ENCODE data around the gene EFNA2. TPM values are rescaled to one million over a fixed set of nuclear protein-coding genes. Genes with fewer than 3 reads are reported as not detected.
"Not testable (repeated sequence)": the region's sequence is repeated elsewhere in the genome, so short reads cannot be mapped to it uniquely, and the experiment has no call there.

EFNA2 gene
- total RNA-seq, 2 experiments from 2014 or later = not detected

GRCh38 chr19:1305354-1305753, 19.7 kb downstream of the EFNA2 start:
- CTCF ChIA-PET; H3K27me3 Mint-ChIP-seq; DNase-seq; intact Hi-C loops (cut with DNase I, micrococcal nuclease); H3K9me3 Mint-ChIP-seq (ENCODE audit: low read depth); H3K4me1 Mint-ChIP-seq; POLR2A ChIA-PET; H3K27ac Mint-ChIP-seq; H3K4me3 Mint-ChIP-seq; H3K36me3 Mint-ChIP-seq (ENCODE audit: low read depth); ATAC-seq: not testable (repeated sequence)

GRCh38 chr19:1307320-1307719, 21.6 kb downstream of the EFNA2 start:
- CTCF ChIA-PET = no interaction called here

GRCh38 chr19:1307755-1308303, 22.2 kb downstream of the EFNA2 start:
- CTCF ChIA-PET = interaction anchor here (0.6 kb wide), 1 partner anchor 310 kb away, joined by 3 read pairs; no protein-coding TSS in a partner anchor

More at GRCh38 chr19:1307320-1307719, 21.6 kb downstream of the EFNA2 start:
- no peak overlapping the region for H3K4me3 Mint-ChIP-seq
- ATAC-seq = no peak
- H3K4me1 Mint-ChIP-seq = no peaks in the 10 kb centered on the region
- intact Hi-C loops (cut with DNase I, micrococcal nuclease) = no loop called here
- DNase-seq = no peak
- H3K36me3 Mint-ChIP-seq (ENCODE audit: low read depth) = no peaks in the 10 kb centered on the region
- no peak overlapping the region for H3K27ac Mint-ChIP-seq
- no peaks in the 10 kb centered on the region for H3K9me3 Mint-ChIP-seq (ENCODE audit: low read depth)
- POLR2A ChIA-PET = no interaction called here
- no peaks in the 10 kb centered on the region for H3K27me3 Mint-ChIP-seq

GRCh38 chr19:1308718-1309117, 23.0 kb downstream of the EFNA2 start:
- Mint-ChIP-seq H3K9me3 (ENCODE audit: low read depth) (no peaks in the 10 kb centered on the region), H3K4me1 (no peaks in the 10 kb centered on the region), H3K4me3 (no peak overlapping the region), H3K36me3 (ENCODE audit: low read depth) (no peaks in the 10 kb centered on the region), H3K27ac (no peak overlapping the region), H3K27me3 (no peaks in the 10 kb centered on the region)
- no peak for DNase-seq
- intact Hi-C loops (cut with DNase I, micrococcal nuclease) = no loop called here
- CTCF ChIA-PET = interaction anchor here (0.6 kb wide), 1 partner anchor 311 kb away, joined by 3 read pairs; no protein-coding TSS in a partner anchor
- POLR2A ChIA-PET = no interaction called here
- no peak for ATAC-seq

More at GRCh38 chr19:1307755-1308303, 22.2 kb downstream of the EFNA2 start:
- Mint-ChIP-seq H3K27ac (no peak overlapping the region), H3K4me3 (no peak overlapping the region), H3K9me3 (ENCODE audit: low read depth) (no peaks in the 10 kb centered on the region), H3K4me1 (no peaks in the 10 kb centered on the region), H3K27me3 (no peaks in the 10 kb centered on the region), H3K36me3 (ENCODE audit: low read depth) (no peaks in the 10 kb centered on the region)
- no peak for ATAC-seq
- POLR2A ChIA-PET = no interaction called here
- intact Hi-C loops (cut with DNase I, micrococcal nuclease) = no loop called here
- no peak for DNase-seq

- ChIA-PET POLR2A (no interaction called here), CTCF (no interaction called here)
- no peaks in the 10 kb centered on the region for H3K27me3 Mint-ChIP-seq
- intact Hi-C loops (cut with DNase I, micrococcal nuclease) = no loop called here
- no peaks in the 10 kb centered on the region for H3K36me3 Mint-ChIP-seq (ENCODE audit: low read depth)
- DNase-seq (no peak), ATAC-seq (no peak)
- no peak overlapping the region for H3K4me3 Mint-ChIP-seq
- H3K9me3 Mint-ChIP-seq (ENCODE audit: low read depth) = no peaks in the 10 kb centered on the region
- H3K4me1 Mint-ChIP-seq = no peaks in the 10 kb centered on the region
- H3K27ac Mint-ChIP-seq = no peak overlapping the region
These were observed 24.5 kb downstream of the EFNA2 start for GRCh38 chr19:1309977-1310852.

GRCh38 chr19:1310853-1311180, 25.1 kb downstream of the EFNA2 start:
- CTCF ChIA-PET = no interaction called here
- Mint-ChIP-seq H3K27ac (no peak overlapping the region), H3K36me3 (ENCODE audit: low read depth) (no peaks in the 10 kb centered on the region), H3K4me3 (no peak overlapping the region), H3K4me1 (no peaks in the 10 kb centered on the region), H3K27me3 (peaks cover 3% of the 10 kb centered on the region), H3K9me3 (ENCODE audit: low read depth) (no peaks in the 10 kb centered on the region)
- DNase-seq (no peak), ATAC-seq (no peak)
- intact Hi-C loops (cut with DNase I, micrococcal nuclease) = no loop called here
- POLR2A ChIA-PET = no interaction called here

- no peak for ATAC-seq
- Mint-ChIP-seq H3K27me3 (peaks cover 4% of the 10 kb centered on the region), H3K4me3 (no peak overlapping the region), H3K27ac (no peak overlapping the region), H3K36me3 (ENCODE audit: low read depth) (no peaks in the 10 kb centered on the region), H3K4me1 (no peaks in the 10 kb centered on the region), H3K9me3 (ENCODE audit: low read depth) (no peaks in the 10 kb centered on the region)
- intact Hi-C loops (cut with DNase I, micrococcal nuclease) = no loop called here
- POLR2A ChIA-PET = no interaction called here
- CTCF ChIA-PET = no interaction called here
- no peak for DNase-seq
These were observed 25.9 kb downstream of the EFNA2 start for GRCh38 chr19:1311543-1312091.

- Mint-ChIP-seq H3K4me1 (no peaks in the 10 kb centered on the region), H3K36me3 (ENCODE audit: low read depth) (no peaks in the 10 kb centered on the region), H3K9me3 (ENCODE audit: low read depth) (no peaks in the 10 kb centered on the region), H3K4me3 (no peak overlapping the region), H3K27ac (no peak overlapping the region), H3K27me3 (peaks cover 16% of the 10 kb centered on the region)
- ChIA-PET POLR2A (no interaction called here), CTCF (interaction anchor here (1.7 kb wide), 1 partner anchor 11 kb away, joined by 4 read pairs; no protein-coding TSS in a partner anchor)
- no peak for ATAC-seq
- no peak for DNase-seq
- intact Hi-C loops (cut with DNase I, micrococcal nuclease) = no loop called here
These were observed 27.4 kb downstream of the EFNA2 start for GRCh38 chr19:1312767-1313694.

GRCh38 chr19:1313695-1314613, 28.3 kb downstream of the EFNA2 start:
- H3K4me3 Mint-ChIP-seq = no peak overlapping the region
- no peaks in the 10 kb centered on the region for H3K4me1 Mint-ChIP-seq
- intact Hi-C loops (cut with DNase I, micrococcal nuclease) = no loop called here
- ATAC-seq = no peak
- CTCF ChIA-PET = interaction anchor here (0.6 to 1.7 kb wide), 2 partner anchors 10 to 11 kb away, joined by 4 read pairs; no protein-coding TSS in a partner anchor
- H3K27ac Mint-ChIP-seq = no peak overlapping the region
- no peak for DNase-seq
- no peaks in the 10 kb centered on the region for H3K9me3 Mint-ChIP-seq (ENCODE audit: low read depth)
- peaks cover 18% of the 10 kb centered on the region for H3K27me3 Mint-ChIP-seq
- H3K36me3 Mint-ChIP-seq (ENCODE audit: low read depth) = no peaks in the 10 kb centered on the region
- POLR2A ChIA-PET = no interaction called here

GRCh38 chr19:1315470-1316166, 29.9 kb downstream of the EFNA2 start:
- Mint-ChIP-seq H3K9me3 (ENCODE audit: low read depth) (no peaks in the 10 kb centered on the region), H3K27me3 (peaks cover 20% of the 10 kb centered on the region), H3K4me1 (no peaks in the 10 kb centered on the region), H3K36me3 (ENCODE audit: low read depth) (no peaks in the 10 kb centered on the region), H3K27ac (no peak overlapping the region), H3K4me3 (no peak overlapping the region)
- intact Hi-C loops (cut with DNase I, micrococcal nuclease) = loop anchor here in 1 of 2 experiments (5.0 kb wide), 1 partner anchor 47 kb away; no protein-coding TSS in a partner anchor
- ATAC-seq (peak; percentile 83), DNase-seq (peak; percentile 65)
- ChIA-PET CTCF (interaction anchor here (0.5 to 0.7 kb wide), 2 partner anchors 29 to 56 kb away, joined by 3 to 4 read pairs; no protein-coding TSS in a partner anchor), POLR2A (no interaction called here)
